ENCODE measurements around the gene HACD2. TPM values are rescaled to one million over a fixed set of nuclear protein-coding genes. Genes with fewer than 3 reads are reported as not detected.
A peak's percentile ranks its signal among the peaks of the same experiment; 100 is the strongest.

The HACD2 gene
- total RNA-seq, 2 donors from 2014 or later, result 22.7 to 28.6 TPM

DNA sequence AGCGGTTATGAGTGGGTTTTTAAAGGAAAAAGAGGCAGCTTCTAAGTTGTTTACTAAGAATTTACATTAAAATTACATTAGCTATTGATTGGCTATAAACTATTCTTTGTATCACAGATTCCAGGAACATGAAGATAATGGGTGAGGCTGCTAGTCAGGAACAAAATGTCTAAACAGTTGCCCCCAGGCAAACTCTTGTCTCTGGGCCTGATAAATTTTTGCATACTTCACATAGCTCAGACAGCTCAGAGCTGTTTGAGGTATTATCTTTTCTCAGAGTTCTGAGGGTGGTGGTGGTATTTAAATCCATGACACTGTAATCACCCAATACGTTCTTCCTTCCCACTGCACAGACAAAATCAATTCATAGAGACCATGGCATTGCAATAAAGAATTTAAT lies 2.1 kb upstream of the HACD2 start:
- H3K4me1 ChIP-seq, result peaks cover 0 to 17% of the 10 kb centered on the region in 2 donors
- no peak for DNase-seq (ENCODE audit: low spot score)
- H3K27me3 ChIP-seq, result no peaks in the 10 kb centered on the region
- peak overlapping the region in 1 of 2 donors; percentile 91 for H3K4me3 ChIP-seq
- peak overlapping the region in 1 of 2 donors; percentile 98 for H3K27ac ChIP-seq
- peaks cover 2% of the 10 kb centered on the region for H3K36me3 ChIP-seq
- H3K9me3 ChIP-seq, result peaks cover 0 to 8% of the 10 kb centered on the region in 2 donors
- TF ChIP-seq, protein P1, sequence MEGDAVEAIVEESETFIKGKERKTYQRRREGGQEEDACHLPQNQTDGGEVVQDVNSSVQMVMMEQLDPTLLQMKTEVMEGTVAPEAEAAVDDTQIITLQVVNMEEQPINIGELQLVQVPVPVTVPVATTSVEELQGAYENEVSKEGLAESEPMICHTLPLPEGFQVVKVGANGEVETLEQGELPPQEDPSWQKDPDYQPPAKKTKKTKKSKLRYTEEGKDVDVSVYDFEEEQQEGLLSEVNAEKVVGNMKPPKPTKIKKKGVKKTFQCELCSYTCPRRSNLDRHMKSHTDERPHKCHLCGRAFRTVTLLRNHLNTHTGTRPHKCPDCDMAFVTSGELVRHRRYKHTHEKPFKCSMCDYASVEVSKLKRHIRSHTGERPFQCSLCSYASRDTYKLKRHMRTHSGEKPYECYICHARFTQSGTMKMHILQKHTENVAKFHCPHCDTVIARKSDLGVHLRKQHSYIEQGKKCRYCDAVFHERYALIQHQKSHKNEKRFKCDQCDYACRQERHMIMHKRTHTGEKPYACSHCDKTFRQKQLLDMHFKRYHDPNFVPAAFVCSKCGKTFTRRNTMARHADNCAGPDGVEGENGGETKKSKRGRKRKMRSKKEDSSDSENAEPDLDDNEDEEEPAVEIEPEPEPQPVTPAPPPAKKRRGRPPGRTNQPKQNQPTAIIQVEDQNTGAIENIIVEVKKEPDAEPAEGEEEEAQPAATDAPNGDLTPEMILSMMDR (IDR thresholded peaks at IDR 0.05), result no peak

DNA sequence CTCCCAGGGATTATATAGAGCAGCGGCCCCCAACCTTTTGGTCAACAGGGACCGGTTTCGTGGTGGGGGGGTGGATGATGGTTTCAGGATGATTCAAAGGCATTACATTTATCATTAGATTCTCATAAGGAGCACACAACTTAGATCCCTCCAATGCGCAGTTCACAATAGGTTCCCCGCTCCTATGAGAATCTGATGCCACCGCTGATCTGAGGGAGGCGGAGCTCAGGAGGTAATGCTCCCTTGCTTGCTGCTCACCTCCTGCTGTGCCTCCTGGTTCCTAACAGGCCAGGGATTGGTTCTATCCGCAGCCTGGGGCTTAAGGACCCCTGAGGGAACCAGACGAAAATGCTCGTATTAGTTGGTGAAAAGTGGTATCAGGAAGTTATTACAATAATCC lies 1.3 kb upstream of the HACD2 start:
- peaks cover 0 to 8% of the 10 kb centered on the region in 2 donors for H3K9me3 ChIP-seq
- H3K27ac ChIP-seq, result peak overlapping the region; percentile 95 to 98
- peaks cover 0 to 17% of the 10 kb centered on the region in 2 donors for H3K4me1 ChIP-seq
- no peak for DNase-seq (ENCODE audit: low spot score)
- TF ChIP-seq, protein P1 (IDR thresholded peaks at IDR 0.05), result no peak
- peaks cover 6% of the 10 kb centered on the region for H3K36me3 ChIP-seq
- H3K27me3 ChIP-seq, result no peaks in the 10 kb centered on the region
- peak overlapping the region; percentile 91 to 99 for H3K4me3 ChIP-seq

DNA sequence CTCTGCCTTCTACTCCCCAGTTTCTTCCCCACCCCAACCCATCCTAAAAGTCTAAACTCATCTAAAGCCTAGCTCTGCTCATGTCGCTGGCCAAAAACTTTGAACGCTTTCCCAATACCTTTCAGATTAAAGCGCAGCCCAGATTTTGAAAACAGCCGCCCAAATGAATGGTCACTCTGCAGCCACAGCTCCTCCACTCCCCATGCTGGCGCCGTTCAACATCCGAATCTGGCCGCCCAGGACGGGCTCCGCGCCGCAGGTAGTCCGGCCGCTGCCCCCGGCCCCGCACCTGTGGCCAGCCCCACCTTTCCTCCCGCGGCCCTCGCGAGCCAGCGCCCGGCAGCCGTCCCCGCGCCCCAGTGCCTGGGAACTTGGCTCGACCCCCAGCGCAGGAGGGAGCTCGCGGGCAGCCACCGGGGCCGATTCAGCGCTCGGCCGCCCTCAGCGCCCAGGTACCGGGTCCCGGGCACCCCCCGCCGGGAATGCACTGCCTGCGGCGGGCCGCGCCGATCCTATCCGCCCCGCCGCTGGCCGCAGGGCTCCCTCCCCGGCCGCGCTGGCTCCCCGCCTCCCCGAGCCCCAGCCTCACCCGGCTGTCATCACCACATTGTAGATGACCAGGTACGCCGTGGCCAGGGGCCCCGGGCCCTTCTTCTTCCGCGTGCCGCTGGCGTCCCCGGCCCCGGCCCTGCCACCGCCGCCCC lies 417 bp downstream of the HACD2 start:
- no peak for DNase-seq (ENCODE audit: low spot score)
- Histone ChIP-seq H3K27ac (peak overlapping the region; percentile 95 to 98), H3K4me3 (peak overlapping the region; percentile 91 to 99), H3K4me1 (peaks cover 0 to 17% of the 10 kb centered on the region in 2 donors), H3K27me3 (no peaks in the 10 kb centered on the region), H3K36me3 (peaks cover 8% of the 10 kb centered on the region), H3K9me3 (no peaks in the 10 kb centered on the region)
- TF ChIP-seq, protein P1 (IDR thresholded peaks at IDR 0.05), result peak in 1 of 2 donors; percentile 40

DNA sequence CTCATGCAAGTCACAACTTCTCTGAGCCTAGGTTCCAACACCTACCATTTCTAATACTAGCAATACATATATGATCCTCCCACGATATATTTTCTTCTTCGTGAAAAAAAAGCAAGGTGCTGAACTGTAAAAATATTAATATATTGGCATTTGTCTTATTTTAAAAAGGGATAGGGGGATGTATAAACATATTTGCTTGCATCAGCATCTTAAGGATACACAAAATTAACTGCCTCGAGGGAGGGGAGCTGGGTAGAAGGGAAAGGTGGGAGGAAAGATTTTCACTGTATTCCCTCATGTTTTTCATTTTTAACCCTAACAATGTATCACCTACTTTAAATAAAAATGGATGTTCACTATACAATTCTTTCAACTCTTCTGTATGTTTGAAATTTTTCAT lies 1.3 kb downstream of the HACD2 start:
- H3K4me3 ChIP-seq, result no peak overlapping the region
- TF ChIP-seq, protein P1 (IDR thresholded peaks at IDR 0.05), result no peak
- no peak overlapping the region for H3K27ac ChIP-seq
- peaks cover 17% of the 10 kb centered on the region for H3K36me3 ChIP-seq
- H3K27me3 ChIP-seq, result no peaks in the 10 kb centered on the region
- H3K9me3 ChIP-seq, result no peaks in the 10 kb centered on the region
- H3K4me1 ChIP-seq, result peaks cover 0 to 17% of the 10 kb centered on the region in 2 donors
- DNase-seq (ENCODE audit: low spot score), result no peak

DNA sequence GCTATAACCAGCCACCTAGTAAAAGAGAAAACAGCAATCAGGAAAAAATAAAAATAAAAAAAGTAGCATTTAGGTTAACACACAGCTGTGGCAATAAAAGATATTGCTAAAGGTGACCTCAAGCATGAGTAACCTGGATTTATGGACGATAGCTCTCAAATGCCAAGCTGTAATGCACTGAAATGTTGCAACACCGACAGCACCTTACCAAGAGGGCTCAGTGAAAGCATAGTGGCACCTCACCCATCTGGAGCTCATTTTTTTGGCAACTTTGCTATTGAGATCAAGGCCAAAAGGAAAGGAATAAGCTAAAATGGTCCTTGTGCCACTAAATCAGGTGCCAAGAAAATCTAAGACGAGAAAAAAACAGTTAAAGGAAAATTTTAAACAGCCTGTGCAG lies 2.5 kb downstream of the HACD2 start:
- H3K27me3 ChIP-seq, result no peaks in the 10 kb centered on the region
- no peak for DNase-seq (ENCODE audit: low spot score)
- peaks cover 0 to 16% of the 10 kb centered on the region in 2 donors for H3K4me1 ChIP-seq
- H3K4me3 ChIP-seq, result no peak overlapping the region
- TF ChIP-seq, protein P1 (IDR thresholded peaks at IDR 0.05), result no peak
- H3K36me3 ChIP-seq, result peaks cover 22% of the 10 kb centered on the region
- H3K27ac ChIP-seq, result no peak overlapping the region
- H3K9me3 ChIP-seq, result no peaks in the 10 kb centered on the region

DNA sequence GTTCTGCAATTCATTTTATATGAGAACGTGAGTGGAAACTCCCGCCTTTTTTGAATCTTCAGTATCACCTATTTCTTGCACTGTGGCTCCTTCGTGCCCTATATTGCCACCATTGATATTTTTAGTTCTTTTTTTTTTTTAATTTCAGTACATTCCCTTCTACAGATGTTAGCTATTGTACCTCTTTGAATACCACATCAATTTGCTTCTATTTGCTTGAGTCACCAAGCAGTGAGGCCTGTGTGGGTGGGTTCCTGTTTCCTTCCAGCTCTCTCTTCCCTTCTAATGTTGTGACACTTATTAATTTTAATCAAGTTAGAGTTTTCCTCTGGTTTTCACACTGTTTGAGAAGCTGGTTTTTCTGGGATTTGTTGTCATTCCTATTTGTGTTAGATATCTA lies 8.7 kb downstream of the HACD2 start:
- DNase-seq (ENCODE audit: low spot score), result no peak
- no peaks in the 10 kb centered on the region for H3K27me3 ChIP-seq
- H3K27ac ChIP-seq, result no peak overlapping the region
- H3K4me3 ChIP-seq, result no peak overlapping the region
- no peaks in the 10 kb centered on the region for H3K4me1 ChIP-seq
- peaks cover 33% of the 10 kb centered on the region for H3K36me3 ChIP-seq
- H3K9me3 ChIP-seq, result no peaks in the 10 kb centered on the region
- TF ChIP-seq, protein P1 (IDR thresholded peaks at IDR 0.05), result no peak
